Measurements from ENCODE around the gene DEUP1. TPM values are rescaled to one million over a fixed set of nuclear protein-coding genes. Genes with fewer than 3 reads are reported as not detected.

DEUP1 gene
- total RNA-seq, 2 donors from 2014 or later = not detected

DNA sequence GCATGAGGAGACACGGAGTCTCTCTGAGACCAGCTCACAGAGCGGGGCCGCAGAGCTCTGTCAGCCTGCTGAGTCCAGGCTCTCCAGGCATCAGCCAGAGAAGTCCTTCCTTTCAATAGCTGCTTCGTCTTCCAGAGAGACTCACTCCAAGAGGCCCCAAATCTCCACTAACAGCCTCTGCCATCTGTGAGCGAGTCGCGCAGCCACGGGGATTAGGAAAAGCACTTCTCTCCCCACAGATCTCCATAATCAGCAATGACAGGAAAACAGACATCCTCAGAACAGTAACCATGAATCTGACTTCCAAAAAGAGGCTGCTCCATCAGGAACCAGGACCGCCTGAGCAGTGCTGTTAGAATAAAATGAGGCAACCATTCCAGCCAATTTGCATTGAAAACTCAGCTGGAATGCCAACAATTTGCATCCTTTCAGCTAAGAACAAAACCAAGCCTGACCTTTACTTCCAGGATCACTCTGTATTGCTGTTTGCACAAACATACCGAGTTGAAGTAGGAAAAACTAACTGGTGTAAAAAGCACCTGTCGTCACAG lies 147.2 kb downstream of the DEUP1 start:
- Mint-ChIP-seq H3K27ac (no peak overlapping the region), H3K4me1 (peaks cover 3% of the 10 kb centered on the region), H3K36me3 (ENCODE audit: low read depth) (peaks cover 25% of the 10 kb centered on the region), H3K4me3 (no peak overlapping the region), H3K27me3 (no peaks in the 10 kb centered on the region), H3K9me3 (no peaks in the 10 kb centered on the region)
- no peak for ATAC-seq (replicated peaks)

DNA sequence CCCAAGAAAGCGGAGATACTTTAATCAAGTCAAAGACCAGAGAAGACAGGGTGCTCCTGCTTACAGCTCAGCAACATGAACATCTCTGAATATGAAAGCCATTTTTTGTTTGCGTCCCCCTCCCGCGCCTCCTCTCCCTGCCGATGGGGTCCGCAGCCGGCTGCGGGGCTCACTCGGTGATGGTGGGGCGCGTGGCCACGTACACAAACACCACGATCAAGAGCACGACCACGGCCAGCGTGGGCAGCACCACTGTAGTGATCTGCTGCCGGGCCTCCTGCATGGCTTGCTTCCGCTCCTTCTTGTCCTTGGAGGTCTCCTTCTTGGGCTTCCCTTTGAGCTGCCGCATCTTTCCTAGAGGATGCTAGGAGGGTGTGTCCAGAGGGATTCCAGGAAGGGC lies 148.3 kb downstream of the DEUP1 start:
- Mint-ChIP-seq H3K36me3 (ENCODE audit: low read depth) (peaks cover 25% of the 10 kb centered on the region), H3K4me3 (no peak overlapping the region), H3K9me3 (no peaks in the 10 kb centered on the region), H3K27me3 (no peaks in the 10 kb centered on the region), H3K27ac (no peak overlapping the region), H3K4me1 (peaks cover 3% of the 10 kb centered on the region)
- no peak for ATAC-seq (replicated peaks)

DNA sequence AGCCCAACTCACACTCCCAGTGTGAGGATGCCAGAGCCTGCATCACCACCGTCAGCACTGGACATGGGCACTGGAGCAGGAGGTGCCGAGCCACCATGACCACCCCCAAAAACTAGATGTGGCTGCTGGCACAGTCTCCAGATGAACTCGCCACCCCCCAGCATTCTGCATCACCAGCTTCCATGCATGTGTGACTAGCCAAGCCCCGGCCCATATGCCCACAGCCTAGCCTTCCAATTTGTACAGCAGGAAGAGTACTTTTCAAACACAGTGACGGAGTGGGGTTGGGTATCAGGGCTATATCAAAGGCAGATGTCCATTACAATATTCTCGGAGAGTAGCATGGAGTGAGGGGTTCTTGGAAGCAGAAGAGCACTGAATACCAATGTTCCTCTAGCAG lies 149.7 kb downstream of the DEUP1 start:
- no peak for ATAC-seq (replicated peaks)
- Mint-ChIP-seq H3K4me1 (peaks cover 3% of the 10 kb centered on the region), H3K27me3 (no peaks in the 10 kb centered on the region), H3K27ac (no peak overlapping the region), H3K9me3 (no peaks in the 10 kb centered on the region), H3K4me3 (no peak overlapping the region), H3K36me3 (ENCODE audit: low read depth) (peaks cover 25% of the 10 kb centered on the region)

DNA sequence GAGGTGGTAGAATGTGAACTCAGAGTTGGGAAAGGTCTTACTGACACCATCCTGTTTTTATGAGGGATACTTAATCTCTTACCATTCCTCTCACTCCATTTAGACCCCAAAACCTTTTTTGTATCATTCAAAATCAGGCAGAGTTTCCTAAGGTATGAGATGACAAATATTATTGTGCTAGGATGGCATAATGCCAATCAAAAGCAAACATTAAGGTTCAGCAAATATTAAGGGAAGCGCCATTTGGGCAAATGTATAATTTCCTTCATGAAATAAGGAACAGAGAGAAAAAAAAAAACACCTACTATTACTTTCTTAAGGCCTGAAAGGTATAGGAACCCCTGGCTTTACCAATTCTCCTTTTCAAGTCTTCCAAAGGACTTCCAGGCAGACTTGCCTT lies 150.2 kb downstream of the DEUP1 start:
- no peak overlapping the region for H3K27ac Mint-ChIP-seq
- H3K9me3 Mint-ChIP-seq = no peaks in the 10 kb centered on the region
- H3K27me3 Mint-ChIP-seq = no peaks in the 10 kb centered on the region
- no peak for ATAC-seq (replicated peaks)
- H3K4me1 Mint-ChIP-seq = peaks cover 3% of the 10 kb centered on the region
- no peak overlapping the region for H3K4me3 Mint-ChIP-seq
- H3K36me3 Mint-ChIP-seq (ENCODE audit: low read depth) = peaks cover 25% of the 10 kb centered on the region

DNA sequence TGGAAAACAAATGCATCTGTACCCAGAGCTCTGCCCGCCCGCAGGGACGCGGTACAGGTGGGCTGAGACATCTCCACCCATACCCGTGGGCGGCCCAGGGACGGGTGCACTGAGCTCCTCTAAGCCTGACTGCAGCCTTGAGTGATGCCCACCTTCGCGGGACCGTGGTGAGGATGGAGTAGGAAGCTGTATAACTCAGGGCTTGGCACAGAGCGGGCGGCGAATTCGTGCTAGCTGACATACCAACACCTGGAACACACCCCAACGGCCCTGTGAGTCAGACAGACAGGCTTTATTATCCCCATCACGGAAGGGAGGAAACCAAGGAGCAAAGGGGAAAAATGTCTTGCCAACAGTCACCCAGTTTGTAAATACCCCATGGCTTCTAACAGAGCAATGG lies 150.7 kb downstream of the DEUP1 start:
- H3K4me1 Mint-ChIP-seq = peaks cover 3% of the 10 kb centered on the region
- no peaks in the 10 kb centered on the region for H3K27me3 Mint-ChIP-seq
- H3K27ac Mint-ChIP-seq = no peak overlapping the region
- ATAC-seq (replicated peaks) = no peak
- H3K9me3 Mint-ChIP-seq = no peaks in the 10 kb centered on the region
- H3K36me3 Mint-ChIP-seq (ENCODE audit: low read depth) = peaks cover 25% of the 10 kb centered on the region
- no peak overlapping the region for H3K4me3 Mint-ChIP-seq

DNA sequence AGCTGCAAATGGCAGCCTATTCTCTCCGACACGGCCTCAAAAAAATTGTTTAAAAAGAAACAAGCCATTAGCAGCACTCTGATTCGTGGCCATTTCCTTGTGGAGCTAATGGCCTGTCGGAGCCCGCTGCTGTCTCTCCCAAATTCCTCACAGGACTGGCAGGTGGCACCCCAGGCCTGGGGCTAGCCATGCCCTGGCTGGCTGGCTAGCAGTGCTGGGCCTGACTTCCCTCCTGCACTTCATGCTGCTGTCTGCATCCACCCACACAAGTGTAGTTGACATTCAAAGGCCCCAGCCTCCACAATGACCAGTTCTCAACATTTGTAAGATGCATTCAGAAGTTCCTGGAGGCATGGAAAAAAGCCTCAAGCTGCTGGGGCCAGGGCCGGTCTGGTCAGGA lies 151.2 kb downstream of the DEUP1 start:
- no peaks in the 10 kb centered on the region for H3K27me3 Mint-ChIP-seq

DNA sequence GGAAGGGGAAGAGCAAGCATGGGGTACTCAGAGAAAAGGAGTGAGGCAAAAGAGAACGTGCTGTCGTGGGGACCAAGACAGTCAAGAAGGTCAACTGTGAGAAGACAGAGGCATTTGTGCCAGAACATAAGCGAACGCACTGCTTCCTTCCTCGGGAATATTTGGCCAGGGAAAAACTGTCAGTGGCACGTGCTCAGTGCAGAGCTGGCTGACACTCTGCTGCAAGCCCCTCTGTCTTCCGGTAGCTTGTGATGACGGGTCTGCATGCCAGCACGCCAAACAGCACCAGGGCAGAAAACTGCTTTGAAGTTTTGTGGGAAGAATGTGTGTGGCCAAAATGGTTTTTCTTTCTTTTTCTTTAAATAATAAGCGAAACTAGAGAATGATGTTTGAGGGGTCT lies 152.0 kb downstream of the DEUP1 start:
- Mint-ChIP-seq H3K27me3 (no peaks in the 10 kb centered on the region), H3K4me1 (peaks cover 3% of the 10 kb centered on the region), H3K4me3 (no peak overlapping the region), H3K27ac (peak overlapping the region; percentile 4), H3K36me3 (ENCODE audit: low read depth) (peaks cover 23% of the 10 kb centered on the region), H3K9me3 (no peaks in the 10 kb centered on the region)
- ATAC-seq (replicated peaks) = no peak

More for the DNA sequence above, 151.2 kb downstream of the DEUP1 start:
- Mint-ChIP-seq H3K36me3 (ENCODE audit: low read depth) (peaks cover 25% of the 10 kb centered on the region), H3K4me1 (peaks cover 3% of the 10 kb centered on the region), H3K9me3 (no peaks in the 10 kb centered on the region), H3K4me3 (no peak overlapping the region), H3K27ac (peak overlapping the region; percentile 4)
- no peak for ATAC-seq (replicated peaks)

DNA sequence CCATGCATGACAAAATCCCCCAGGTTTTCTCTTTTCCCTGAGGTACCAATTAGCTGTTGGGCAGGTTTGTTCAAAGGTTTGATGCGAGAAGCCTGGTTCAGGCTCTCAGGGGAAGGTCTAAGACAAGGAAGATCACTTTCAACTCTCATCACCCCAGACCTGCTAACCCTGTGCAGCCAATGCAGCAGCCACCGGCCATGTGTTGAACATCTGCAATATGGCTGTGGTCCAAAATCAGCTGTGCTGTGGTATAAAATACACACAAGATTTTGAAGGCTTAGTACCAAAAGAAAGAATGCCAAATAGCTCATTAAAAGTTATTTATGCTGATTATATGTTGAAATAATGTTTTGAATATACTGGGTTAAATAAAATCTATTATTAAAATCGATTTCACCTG lies 154.2 kb downstream of the DEUP1 start:
- no peak overlapping the region for H3K4me3 Mint-ChIP-seq
- H3K4me1 Mint-ChIP-seq = peaks cover 3% of the 10 kb centered on the region
- H3K36me3 Mint-ChIP-seq (ENCODE audit: low read depth) = peaks cover 6% of the 10 kb centered on the region
- H3K9me3 Mint-ChIP-seq = no peaks in the 10 kb centered on the region
- H3K27ac Mint-ChIP-seq = no peak overlapping the region
- H3K27me3 Mint-ChIP-seq = no peaks in the 10 kb centered on the region
- no peak for ATAC-seq (replicated peaks)

DNA sequence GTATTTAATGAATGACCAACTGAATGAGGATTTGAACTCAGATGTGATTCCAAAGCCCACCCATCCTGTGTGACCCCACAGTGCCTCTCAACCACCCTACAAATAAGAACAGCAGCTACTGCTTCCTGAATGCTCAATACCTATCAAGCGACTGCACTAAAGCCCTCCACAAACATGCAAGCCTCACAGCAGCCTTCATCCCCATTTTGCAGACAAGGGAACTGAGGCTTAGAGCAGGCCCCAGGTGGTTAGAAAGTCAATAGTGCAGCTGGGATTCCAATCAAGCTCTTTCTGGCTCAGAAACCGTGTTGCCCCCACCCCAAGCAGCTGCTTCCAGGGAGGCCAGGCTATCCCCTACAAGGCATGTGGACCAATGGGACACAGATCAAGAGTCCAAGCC lies 155.4 kb downstream of the DEUP1 start:
- H3K36me3 Mint-ChIP-seq (ENCODE audit: low read depth) = peaks cover 6% of the 10 kb centered on the region
- peaks cover 3% of the 10 kb centered on the region for H3K4me1 Mint-ChIP-seq
- ATAC-seq (replicated peaks) = no peak
- no peak overlapping the region for H3K4me3 Mint-ChIP-seq
- H3K27me3 Mint-ChIP-seq = no peaks in the 10 kb centered on the region
- no peaks in the 10 kb centered on the region for H3K9me3 Mint-ChIP-seq
- no peak overlapping the region for H3K27ac Mint-ChIP-seq

DNA sequence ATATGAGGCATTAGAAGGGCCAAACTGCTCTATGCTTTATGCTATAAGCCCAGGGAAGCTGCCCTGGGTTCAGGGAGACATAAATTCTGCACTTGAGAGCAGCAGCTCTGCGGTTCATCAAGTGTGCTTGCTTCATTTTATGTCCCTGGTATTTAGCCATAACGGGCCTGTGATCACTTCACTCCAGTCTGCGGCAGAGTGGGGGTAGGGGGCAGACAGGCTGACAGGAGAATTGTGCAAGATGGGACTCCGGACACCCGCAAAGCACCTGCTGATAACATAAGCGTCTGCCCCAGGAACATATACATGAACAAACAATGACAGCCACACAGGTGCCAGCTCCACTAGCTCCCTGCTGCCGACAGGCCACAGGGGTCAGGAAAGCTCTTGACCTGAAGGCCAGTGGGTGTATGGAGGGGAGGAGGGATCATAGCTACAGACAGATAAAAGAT lies 156.5 kb downstream of the DEUP1 start:
- H3K36me3 Mint-ChIP-seq (ENCODE audit: low read depth) = peaks cover 4% of the 10 kb centered on the region
- no peak overlapping the region for H3K27ac Mint-ChIP-seq
- peaks cover 3% of the 10 kb centered on the region for H3K4me1 Mint-ChIP-seq

More for the DNA sequence above, 156.5 kb downstream of the DEUP1 start:
- H3K27me3 Mint-ChIP-seq = no peaks in the 10 kb centered on the region
- H3K4me3 Mint-ChIP-seq = no peak overlapping the region
- no peak for ATAC-seq (replicated peaks)
- H3K9me3 Mint-ChIP-seq = no peaks in the 10 kb centered on the region

Other genes starting within 250 kb of the DEUP1 start
- 10 to 100 TPM; 24.1 to 27.0 TPM for gene SLC36A4, start 132.8 kb upstream of the DEUP1 start, total RNA-seq
- 10 to 100 TPM; 49.3 to 82.4 TPM for gene SMCO4, start 212.6 kb downstream of the DEUP1 start, total RNA-seq